Karpas-422 (cell line): ENCODE data around the gene SLC12A2. TPM values are rescaled to one million over a fixed set of nuclear protein-coding genes. Genes with fewer than 3 reads are reported as not detected.

Experiments used
- DNase-seq: peaks from one replicate; pipeline ENCODE4 v3.0.0-alpha.2; 2015
- H2AFZ ChIP-seq: fragments of 200-600 bp; sonication (generic); 2 replicates; pipeline ENCODE4 v1.6.1; 2014; ENCODE audit warnings: antibody characterized with exemption, low read length, mixed read lengths
- H3K27ac ChIP-seq: fragments of 200-600 bp; sonication (generic); 2 replicates; pipeline ENCODE4 v1.5.1; 2014; ENCODE audit warnings: mild to moderate bottlenecking, low read length, moderate library complexity
- H3K27me3 ChIP-seq: fragments of 200-600 bp; sonication (generic); 2 replicates; pipeline ENCODE4 v1.6.1; 2014; ENCODE audit warnings: low read length, mixed read lengths
- H3K36me3 ChIP-seq: fragments of 200-600 bp; sonication (generic); 2 replicates; pipeline ENCODE4 v1.6.1; 2014; ENCODE audit warnings: low read length, mixed read lengths; ENCODE audit not compliant: insufficient read depth
- H3K4me1 ChIP-seq: fragments of 200-600 bp; sonication (generic); 2 replicates; pipeline ENCODE4 v1.6.1; 2014; ENCODE audit warnings: mild to moderate bottlenecking, low read length, mixed read lengths
- H3K4me2 ChIP-seq: fragments of 200-600 bp; sonication (generic); 2 replicates; pipeline ENCODE4 v1.6.1; 2014; ENCODE audit warnings: low read length, low read depth, mild to moderate bottlenecking; ENCODE audit not compliant: poor library complexity, severe bottlenecking
- H3K4me3 ChIP-seq: fragments of 200-600 bp; sonication (generic); 2 replicates; pipeline ENCODE4 v1.5.1; 2014; ENCODE audit warnings: mild to moderate bottlenecking, antibody characterized with exemption, low read length, mixed read lengths
- H3K79me2 ChIP-seq: fragments of 200-600 bp; sonication (generic); 2 replicates; pipeline ENCODE4 v1.6.1; 2014; ENCODE audit warnings: mild to moderate bottlenecking, low read length, mixed read lengths
- H3K9ac ChIP-seq: fragments of 200-600 bp; sonication (generic); 2 replicates; pipeline ENCODE4 v1.6.0; 2014; ENCODE audit warnings: low read length
- H3K9me2 ChIP-seq: fragments of 200-600 bp; sonication (generic), shearing (Covaris generic); replicated peaks from 2 replicates; pipeline ENCODE4 v1.6.0; 2014; ENCODE audit warnings: mild to moderate bottlenecking, low read length, moderate library complexity; ENCODE audit not compliant: insufficient read depth
- H3K9me3 ChIP-seq: fragments of 300-700, 200-600 bp; sonication (generic); 2 replicates; pipeline ENCODE4 v1.6.1; 2014; ENCODE audit warnings: low read length, mixed read lengths
- H4K20me1 ChIP-seq: fragments of 200-600 bp; sonication (generic); 2 replicates; pipeline ENCODE4 v1.6.1; 2014; ENCODE audit warnings: mild to moderate bottlenecking, antibody characterized with exemption, low read length, low read depth; ENCODE audit not compliant: insufficient read depth
- total RNA-seq: library from RNA; depleted of rRNA; stranded (reverse); fragments of >200 nt; shearing (Covaris generic); gene quantifications from 2 replicates; pipeline ENCODE4 v1.2.3, GENCODE V29; 2014; ENCODE audit warnings: low replicate concordance; rRNA removed

The SLC12A2 gene
- 235 and 297 TPM in 2 replicates for total RNA-seq

- H3K36me3 ChIP-seq: peaks cover 41% of the 10 kb centered on the region
- H3K27me3 ChIP-seq: no peaks in the 10 kb centered on the region
- H3K9me3 ChIP-seq: no peaks in the 10 kb centered on the region
- peaks cover 53% of the 10 kb centered on the region for H3K4me1 ChIP-seq
- H3K27ac ChIP-seq: peak within 1 kb of the TSS; percentile 97
- H3K9ac ChIP-seq: peak within 1 kb of the TSS; percentile 95
- peaks cover 37% of the 10 kb centered on the region for H4K20me1 ChIP-seq
- peak within 1 kb of the TSS; percentile 76 for H3K4me3 ChIP-seq
- H2AFZ ChIP-seq: no peak within 1 kb of the TSS
- peaks cover 90% of the 10 kb centered on the region for H3K79me2 ChIP-seq
- peak within 1 kb of the TSS; percentile 88 for H3K4me2 ChIP-seq
- peak; percentile 97 for DNase-seq
- no peaks in the 10 kb centered on the region for H3K9me2 ChIP-seq
Measured at GRCh38 chr5:128083033-128083810, at the start of gene SLC12A2. Gene SLC12A2, plus strand, starts transcription at chr5:128083766. Its CDS starts 189 bp downstream, at chr5:128083955.

GRCh38 chr5:128035689-128036088 lies 47.9 kb upstream of the SLC12A2 start:
- no peaks in the 10 kb centered on the region for H4K20me1 ChIP-seq
- no peak overlapping the region for H2AFZ ChIP-seq
- no peak overlapping the region for H3K4me3 ChIP-seq
- no peaks in the 10 kb centered on the region for H3K27me3 ChIP-seq
- no peak overlapping the region for H3K9ac ChIP-seq
- H3K9me2 ChIP-seq: no peaks in the 10 kb centered on the region
- peak overlapping the region; percentile 41 for H3K4me2 ChIP-seq
- H3K27ac ChIP-seq: peak overlapping the region; percentile 63
- H3K36me3 ChIP-seq: peaks cover 61% of the 10 kb centered on the region
- H3K79me2 ChIP-seq: peaks cover 94% of the 10 kb centered on the region
- DNase-seq: peak; percentile 62
- peaks cover 44% of the 10 kb centered on the region for H3K4me1 ChIP-seq
- H3K9me3 ChIP-seq: peaks cover 8% of the 10 kb centered on the region

- Histone ChIP-seq H3K27ac (peak overlapping the region; percentile 63), H2AFZ (no peak overlapping the region), H3K9me2 (no peaks in the 10 kb centered on the region), H4K20me1 (no peaks in the 10 kb centered on the region), H3K4me1 (peaks cover 44% of the 10 kb centered on the region), H3K4me3 (no peak overlapping the region), H3K9me3 (no peaks in the 10 kb centered on the region), H3K79me2 (peaks cover 96% of the 10 kb centered on the region), H3K36me3 (peaks cover 63% of the 10 kb centered on the region), H3K9ac (no peak overlapping the region), H3K4me2 (peak overlapping the region; percentile 41), H3K27me3 (no peaks in the 10 kb centered on the region)
- DNase-seq: no peak
Measured at GRCh38 chr5:128036950-128037349, 46.6 kb upstream of the SLC12A2 start.

GRCh38 chr5:128038643-128039042 lies 44.9 kb upstream of the SLC12A2 start:
- Histone ChIP-seq H3K36me3 (peaks cover 58% of the 10 kb centered on the region), H3K27ac (0 out of 2 replicates have a peak overlapping the region, but pooled peaks have one; percentile 49), H3K4me2 (no peak overlapping the region)

GRCh38 chr5:128040927-128041326 lies 42.6 kb upstream of the SLC12A2 start:
- Histone ChIP-seq H2AFZ (no peak overlapping the region), H4K20me1 (no peaks in the 10 kb centered on the region), H3K9me3 (no peaks in the 10 kb centered on the region), H3K27ac (no peak overlapping the region), H3K79me2 (peaks cover 93% of the 10 kb centered on the region), H3K9me2 (no peaks in the 10 kb centered on the region), H3K4me2 (no peak overlapping the region), H3K27me3 (no peaks in the 10 kb centered on the region), H3K4me1 (peaks cover 36% of the 10 kb centered on the region), H3K4me3 (no peak overlapping the region), H3K9ac (no peak overlapping the region), H3K36me3 (peaks cover 48% of the 10 kb centered on the region)
- DNase-seq: no peak

More at GRCh38 chr5:128038643-128039042, 44.9 kb upstream of the SLC12A2 start:
- Histone ChIP-seq H3K4me3 (no peak overlapping the region), H3K9me3 (no peaks in the 10 kb centered on the region), H4K20me1 (no peaks in the 10 kb centered on the region), H3K9me2 (no peaks in the 10 kb centered on the region), H3K9ac (no peak overlapping the region), H3K4me1 (peaks cover 44% of the 10 kb centered on the region), H2AFZ (no peak overlapping the region), H3K27me3 (no peaks in the 10 kb centered on the region), H3K79me2 (peaks cover 95% of the 10 kb centered on the region)
- DNase-seq: no peak

- Histone ChIP-seq H3K9me2 (no peaks in the 10 kb centered on the region), H3K4me1 (no peaks in the 10 kb centered on the region), H3K27ac (no peak overlapping the region), H3K9me3 (peaks cover 4% of the 10 kb centered on the region; the same call in 1 of the 2 replicates), H3K79me2 (peaks cover 89% of the 10 kb centered on the region), H3K4me2 (no peak overlapping the region), H3K36me3 (peaks cover 64% of the 10 kb centered on the region), H3K27me3 (no peaks in the 10 kb centered on the region), H3K4me3 (no peak overlapping the region), H3K9ac (no peak overlapping the region), H2AFZ (no peak overlapping the region), H4K20me1 (no peaks in the 10 kb centered on the region)
- DNase-seq: no peak
Measured at GRCh38 chr5:128052780-128053179, 30.8 kb upstream of the SLC12A2 start.

GRCh38 chr5:128053291-128053954 lies 30.1 kb upstream of the SLC12A2 start:
- Histone ChIP-seq H3K9me3 (peaks cover 4% of the 10 kb centered on the region; the same call in 1 of the 2 replicates), H2AFZ (no peak overlapping the region), H3K36me3 (peaks cover 70% of the 10 kb centered on the region)

More at GRCh38 chr5:128053291-128053954, 30.1 kb upstream of the SLC12A2 start:
- no peaks in the 10 kb centered on the region for H3K27me3 ChIP-seq
- H3K4me1 ChIP-seq: no peaks in the 10 kb centered on the region
- H3K4me2 ChIP-seq: no peak overlapping the region
- H3K79me2 ChIP-seq: peaks cover 92% of the 10 kb centered on the region
- DNase-seq: no peak
- no peaks in the 10 kb centered on the region for H3K9me2 ChIP-seq
- H3K27ac ChIP-seq: no peak overlapping the region
- H3K9ac ChIP-seq: no peak overlapping the region
- no peaks in the 10 kb centered on the region for H4K20me1 ChIP-seq
- no peak overlapping the region for H3K4me3 ChIP-seq
